ENCODE data around the gene RAB18.

DNA sequence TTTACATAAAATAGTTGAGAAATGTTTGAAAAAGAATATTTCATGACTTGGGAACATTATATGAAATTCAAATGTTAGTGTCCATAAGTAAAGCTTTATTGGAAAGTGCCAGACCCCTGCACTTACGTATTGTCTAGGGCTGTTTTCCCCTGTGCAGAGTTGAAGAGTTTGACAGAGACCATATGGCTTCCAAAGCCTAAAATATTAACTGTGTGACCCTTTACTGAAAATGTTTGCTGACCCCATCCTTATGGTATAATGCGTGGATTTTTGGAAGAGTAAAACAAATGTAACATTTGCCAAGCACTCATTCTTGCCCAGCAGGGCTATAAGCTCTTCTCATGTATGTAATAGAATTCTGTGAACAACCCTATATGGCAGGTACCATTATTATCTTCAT lies 40.1 kb upstream of the RAB18 start:
- TF ChIP-seq, protein P1, sequence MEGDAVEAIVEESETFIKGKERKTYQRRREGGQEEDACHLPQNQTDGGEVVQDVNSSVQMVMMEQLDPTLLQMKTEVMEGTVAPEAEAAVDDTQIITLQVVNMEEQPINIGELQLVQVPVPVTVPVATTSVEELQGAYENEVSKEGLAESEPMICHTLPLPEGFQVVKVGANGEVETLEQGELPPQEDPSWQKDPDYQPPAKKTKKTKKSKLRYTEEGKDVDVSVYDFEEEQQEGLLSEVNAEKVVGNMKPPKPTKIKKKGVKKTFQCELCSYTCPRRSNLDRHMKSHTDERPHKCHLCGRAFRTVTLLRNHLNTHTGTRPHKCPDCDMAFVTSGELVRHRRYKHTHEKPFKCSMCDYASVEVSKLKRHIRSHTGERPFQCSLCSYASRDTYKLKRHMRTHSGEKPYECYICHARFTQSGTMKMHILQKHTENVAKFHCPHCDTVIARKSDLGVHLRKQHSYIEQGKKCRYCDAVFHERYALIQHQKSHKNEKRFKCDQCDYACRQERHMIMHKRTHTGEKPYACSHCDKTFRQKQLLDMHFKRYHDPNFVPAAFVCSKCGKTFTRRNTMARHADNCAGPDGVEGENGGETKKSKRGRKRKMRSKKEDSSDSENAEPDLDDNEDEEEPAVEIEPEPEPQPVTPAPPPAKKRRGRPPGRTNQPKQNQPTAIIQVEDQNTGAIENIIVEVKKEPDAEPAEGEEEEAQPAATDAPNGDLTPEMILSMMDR (IDR thresholded peaks at IDR 0.05; ENCODE audit: low read depth, low read length) = no peak
- TF ChIP-seq POLR2A (IDR thresholded peaks at IDR 0.05; ENCODE audit: extremely low read depth, insufficient read length) = no peak
- TF ChIP-seq MYC (IDR thresholded peaks at IDR 0.05; ENCODE audit: low read depth, low read length) = no peak

Data from NB4 (cell line).